Measurements from ENCODE around the gene SLC66A2.

DNA sequence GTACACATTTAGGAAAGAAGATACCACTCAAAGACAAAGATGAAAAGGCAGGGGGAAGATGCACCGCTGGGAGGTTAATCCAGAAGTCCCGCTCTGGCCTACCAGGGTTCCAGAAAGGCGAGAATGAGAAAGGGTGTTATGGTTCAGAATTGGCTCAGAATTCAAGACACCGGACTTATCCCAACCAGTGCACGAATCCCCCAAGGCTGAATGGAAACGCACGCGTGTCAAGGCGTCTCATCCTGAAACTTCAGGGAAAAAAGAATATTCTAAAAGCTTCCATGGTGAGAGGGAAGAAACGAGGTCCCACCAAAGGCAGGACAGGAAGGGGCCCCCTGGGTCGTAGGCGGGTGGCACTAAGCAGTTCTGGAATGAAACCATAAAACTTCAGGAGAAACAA is 71.9 kb downstream of the SLC66A2 start:
- TF ChIP-seq SNAI2 (CRISPR knock-in tag; IDR thresholded peaks at IDR 0.05): no peak
- no peak for TF ChIP-seq ARNTL (CRISPR knock-in tag; IDR thresholded peaks at IDR 0.05; ENCODE audit: borderline replicate concordance, low read depth)
- no peak for TF ChIP-seq ZFP3 (CRISPR knock-in tag; IDR thresholded peaks at IDR 0.05)
- no peak for TF ChIP-seq ESRRG (CRISPR knock-in tag; IDR thresholded peaks at IDR 0.05)
- TF ChIP-seq, protein P1, sequence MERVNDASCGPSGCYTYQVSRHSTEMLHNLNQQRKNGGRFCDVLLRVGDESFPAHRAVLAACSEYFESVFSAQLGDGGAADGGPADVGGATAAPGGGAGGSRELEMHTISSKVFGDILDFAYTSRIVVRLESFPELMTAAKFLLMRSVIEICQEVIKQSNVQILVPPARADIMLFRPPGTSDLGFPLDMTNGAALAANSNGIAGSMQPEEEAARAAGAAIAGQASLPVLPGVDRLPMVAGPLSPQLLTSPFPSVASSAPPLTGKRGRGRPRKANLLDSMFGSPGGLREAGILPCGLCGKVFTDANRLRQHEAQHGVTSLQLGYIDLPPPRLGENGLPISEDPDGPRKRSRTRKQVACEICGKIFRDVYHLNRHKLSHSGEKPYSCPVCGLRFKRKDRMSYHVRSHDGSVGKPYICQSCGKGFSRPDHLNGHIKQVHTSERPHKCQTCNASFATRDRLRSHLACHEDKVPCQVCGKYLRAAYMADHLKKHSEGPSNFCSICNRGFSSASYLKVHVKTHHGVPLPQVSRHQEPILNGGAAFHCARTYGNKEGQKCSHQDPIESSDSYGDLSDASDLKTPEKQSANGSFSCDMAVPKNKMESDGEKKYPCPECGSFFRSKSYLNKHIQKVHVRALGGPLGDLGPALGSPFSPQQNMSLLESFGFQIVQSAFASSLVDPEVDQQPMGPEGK (CRISPR knock-in tag; IDR thresholded peaks at IDR 0.05; ENCODE audit: borderline replicate concordance): no peak
- TF ChIP-seq, protein P2, sequence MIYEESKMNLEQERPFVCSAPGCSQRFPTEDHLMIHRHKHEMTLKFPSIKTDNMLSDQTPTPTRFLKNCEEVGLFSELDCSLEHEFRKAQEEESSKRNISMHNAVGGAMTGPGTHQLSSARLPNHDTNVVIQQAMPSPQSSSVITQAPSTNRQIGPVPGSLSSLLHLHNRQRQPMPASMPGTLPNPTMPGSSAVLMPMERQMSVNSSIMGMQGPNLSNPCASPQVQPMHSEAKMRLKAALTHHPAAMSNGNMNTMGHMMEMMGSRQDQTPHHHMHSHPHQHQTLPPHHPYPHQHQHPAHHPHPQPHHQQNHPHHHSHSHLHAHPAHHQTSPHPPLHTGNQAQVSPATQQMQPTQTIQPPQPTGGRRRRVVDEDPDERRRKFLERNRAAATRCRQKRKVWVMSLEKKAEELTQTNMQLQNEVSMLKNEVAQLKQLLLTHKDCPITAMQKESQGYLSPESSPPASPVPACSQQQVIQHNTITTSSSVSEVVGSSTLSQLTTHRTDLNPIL (CRISPR knock-in tag; IDR thresholded peaks at IDR 0.05; ENCODE audit: low read depth): no peak
- TF ChIP-seq, protein P3, sequence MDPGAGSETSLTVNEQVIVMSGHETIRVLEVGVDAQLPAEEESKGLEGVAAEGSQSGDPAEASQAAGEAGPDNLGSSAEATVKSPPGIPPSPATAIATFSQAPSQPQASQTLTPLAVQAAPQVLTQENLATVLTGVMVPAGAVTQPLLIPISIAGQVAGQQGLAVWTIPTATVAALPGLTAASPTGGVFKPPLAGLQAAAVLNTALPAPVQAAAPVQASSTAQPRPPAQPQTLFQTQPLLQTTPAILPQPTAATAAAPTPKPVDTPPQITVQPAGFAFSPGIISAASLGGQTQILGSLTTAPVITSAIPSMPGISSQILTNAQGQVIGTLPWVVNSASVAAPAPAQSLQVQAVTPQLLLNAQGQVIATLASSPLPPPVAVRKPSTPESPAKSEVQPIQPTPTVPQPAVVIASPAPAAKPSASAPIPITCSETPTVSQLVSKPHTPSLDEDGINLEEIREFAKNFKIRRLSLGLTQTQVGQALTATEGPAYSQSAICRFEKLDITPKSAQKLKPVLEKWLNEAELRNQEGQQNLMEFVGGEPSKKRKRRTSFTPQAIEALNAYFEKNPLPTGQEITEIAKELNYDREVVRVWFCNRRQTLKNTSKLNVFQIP (CRISPR knock-in tag; IDR thresholded peaks at IDR 0.05; ENCODE audit: borderline replicate concordance, low read depth): no peak
- TF ChIP-seq, protein P4, sequence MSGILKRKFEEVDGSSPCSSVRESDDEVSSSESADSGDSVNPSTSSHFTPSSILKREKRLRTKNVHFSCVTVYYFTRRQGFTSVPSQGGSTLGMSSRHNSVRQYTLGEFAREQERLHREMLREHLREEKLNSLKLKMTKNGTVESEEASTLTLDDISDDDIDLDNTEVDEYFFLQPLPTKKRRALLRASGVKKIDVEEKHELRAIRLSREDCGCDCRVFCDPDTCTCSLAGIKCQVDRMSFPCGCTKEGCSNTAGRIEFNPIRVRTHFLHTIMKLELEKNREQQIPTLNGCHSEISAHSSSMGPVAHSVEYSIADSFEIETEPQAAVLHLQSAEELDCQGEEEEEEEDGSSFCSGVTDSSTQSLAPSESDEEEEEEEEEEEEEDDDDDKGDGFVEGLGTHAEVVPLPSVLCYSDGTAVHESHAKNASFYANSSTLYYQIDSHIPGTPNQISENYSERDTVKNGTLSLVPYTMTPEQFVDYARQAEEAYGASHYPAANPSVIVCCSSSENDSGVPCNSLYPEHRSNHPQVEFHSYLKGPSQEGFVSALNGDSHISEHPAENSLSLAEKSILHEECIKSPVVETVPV (CRISPR knock-in tag; IDR thresholded peaks at IDR 0.05): no peak
- no peak for TF ChIP-seq BACH2 (CRISPR knock-in tag; IDR thresholded peaks at IDR 0.05; ENCODE audit: borderline replicate concordance)
- no peak for TF ChIP-seq ISL1 (CRISPR knock-in tag; IDR thresholded peaks at IDR 0.05)
- no peak for TF ChIP-seq ZC3H10 (CRISPR knock-in tag; IDR thresholded peaks at IDR 0.05)
- no peak for TF ChIP-seq RARB (CRISPR knock-in tag; IDR thresholded peaks at IDR 0.05)

All from SK-N-SH treated with all-trans-retinoic acid at 6 μM for 48 hours (cell line).